Measurements from ENCODE around the gene HDAC4. TPM values are rescaled to one million over a fixed set of nuclear protein-coding genes. Genes with fewer than 3 reads are reported as not detected.
A peak's percentile ranks its signal among the peaks of the same experiment; 100 is the strongest.

The HDAC4 gene
- total RNA-seq, 1 donor = 20.3 TPM

GRCh38 chr2:239003624-239004273 lies 397.1 kb downstream of the HDAC4 start:
- H3K4me3 ChIP-seq (ENCODE audit: low read depth, low read length) = no peak overlapping the region

DNA sequence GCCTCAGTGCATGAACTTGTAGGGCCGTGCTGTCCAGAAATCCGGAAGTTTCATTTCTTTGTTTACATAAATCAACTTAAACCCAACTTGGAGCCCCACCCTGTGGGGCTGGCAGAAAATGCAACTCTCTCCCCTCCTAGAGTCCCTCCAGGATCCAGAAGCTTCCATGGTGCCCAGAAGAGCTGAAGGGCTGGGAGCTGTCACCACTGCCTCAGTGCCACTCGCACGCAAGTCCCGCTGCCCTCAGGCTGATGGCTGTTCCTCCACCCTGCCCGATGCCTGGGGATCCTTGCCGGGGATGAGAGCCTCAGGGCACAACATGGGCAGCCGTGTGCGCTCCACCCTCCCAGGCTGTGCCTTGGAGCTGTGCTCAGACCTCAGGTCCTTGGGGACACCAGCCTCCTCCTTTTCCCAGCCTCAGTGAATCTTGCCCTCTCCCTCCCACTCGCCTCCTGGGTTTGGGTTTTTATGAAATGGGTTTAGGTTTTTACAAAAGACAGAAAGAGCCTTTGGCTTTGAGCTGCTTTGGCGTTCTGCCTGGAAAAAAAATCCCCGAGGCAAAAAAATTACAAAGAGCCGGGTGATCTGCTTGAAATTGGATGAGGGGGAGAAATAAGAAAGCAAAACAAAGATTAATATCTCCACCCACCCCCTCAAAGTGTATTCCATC lies 397.7 kb downstream of the HDAC4 start:
- peak; percentile 79 for DNase-seq (ENCODE audit: low read depth)
- H3K4me3 ChIP-seq (ENCODE audit: low read depth, low read length) = peak overlapping the region; percentile 41
- peak; percentile 47 for TF ChIP-seq CTCF (IDR thresholded peaks at IDR 0.05; ENCODE audit: insufficient read depth, low read depth, low read length)

More at GRCh38 chr2:239003624-239004273, 397.1 kb downstream of the HDAC4 start:
- no peak for DNase-seq (ENCODE audit: low read depth)
- TF ChIP-seq CTCF (IDR thresholded peaks at IDR 0.05; ENCODE audit: insufficient read depth, low read depth, low read length) = no peak

GRCh38 chr2:239002591-239002953 lies 398.2 kb downstream of the HDAC4 start:
- no peak for TF ChIP-seq CTCF (IDR thresholded peaks at IDR 0.05; ENCODE audit: insufficient read depth, low read depth, low read length)

GRCh38 chr2:239001794-239002193 lies 399.0 kb downstream of the HDAC4 start:
- no peak for TF ChIP-seq CTCF (IDR thresholded peaks at IDR 0.05; ENCODE audit: insufficient read depth, low read depth, low read length)
- DNase-seq (ENCODE audit: low read depth) = no peak
- no peak overlapping the region for H3K4me3 ChIP-seq (ENCODE audit: low read depth, low read length)

More at GRCh38 chr2:239002591-239002953, 398.2 kb downstream of the HDAC4 start:
- no peak for DNase-seq (ENCODE audit: low read depth)
- peak overlapping the region; percentile 21 for H3K4me3 ChIP-seq (ENCODE audit: low read depth, low read length)

DNA sequence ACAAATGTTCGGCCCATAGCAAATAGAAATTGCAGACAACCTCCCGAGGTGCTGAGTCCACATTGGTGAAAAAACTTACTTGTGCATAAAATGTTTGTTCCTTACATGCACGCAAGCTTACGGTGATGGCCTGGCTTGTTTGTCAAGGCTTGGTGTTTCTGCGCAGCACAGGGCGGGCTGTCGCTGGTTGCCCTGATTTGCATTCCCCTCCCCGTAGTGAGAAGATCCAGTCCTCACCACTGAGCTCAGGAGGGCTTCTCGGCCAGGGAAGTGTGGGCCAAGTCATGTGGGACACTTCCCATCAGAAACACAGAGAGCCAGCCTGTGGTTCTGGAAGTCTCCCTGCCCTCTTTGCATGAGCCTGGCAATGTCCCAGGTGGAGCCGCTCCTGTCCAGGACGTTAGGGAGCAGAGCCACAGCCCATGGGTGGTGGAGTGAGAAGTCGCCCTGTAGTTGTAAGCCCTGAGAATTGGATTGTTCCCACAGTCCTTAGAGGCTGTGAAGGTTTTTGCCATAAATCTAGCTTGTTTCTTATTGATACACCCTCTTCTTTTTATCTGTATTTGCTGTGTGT lies 400.2 kb downstream of the HDAC4 start:
- no peak overlapping the region for H3K4me3 ChIP-seq (ENCODE audit: low read depth, low read length)
- TF ChIP-seq CTCF (IDR thresholded peaks at IDR 0.05; ENCODE audit: insufficient read depth, low read depth, low read length) = no peak
- no peak for DNase-seq (ENCODE audit: low read depth)

- no peak for TF ChIP-seq CTCF (IDR thresholded peaks at IDR 0.05; ENCODE audit: insufficient read depth, low read depth, low read length)
- DNase-seq (ENCODE audit: low read depth) = no peak
- H3K4me3 ChIP-seq (ENCODE audit: low read depth, low read length) = no peak overlapping the region
These were observed 400.7 kb downstream of the HDAC4 start for GRCh38 chr2:239000089-239000488.

All from fibroblast of villous mesenchyme (primary cell).